Osteocyte (in vitro differentiated cells): Measurements from ENCODE around the gene TMPRSS9. TPM values are rescaled to one million over a fixed set of nuclear protein-coding genes. Genes with fewer than 3 reads are reported as not detected.

Source experiments
- DNase-seq: peaks from one replicate; pipeline ENCODE4 v3.0.0; 2021; ENCODE audit warnings: mixed read lengths; ENCODE audit not compliant: unreplicated experiment; ENCODE audit errors: extremely low spot score
- H3K27ac Mint-ChIP-seq: one replicate; pipeline ENCODE4 v1.8.0; 2021; ENCODE audit warnings: mild to moderate bottlenecking, mixed read lengths; ENCODE audit not compliant: unreplicated experiment
- H3K27me3 Mint-ChIP-seq: one replicate; pipeline ENCODE4 v1.8.0; 2021; ENCODE audit warnings: mixed read lengths; ENCODE audit not compliant: unreplicated experiment
- H3K36me3 Mint-ChIP-seq: one replicate; pipeline ENCODE4 v1.8.0; 2021; ENCODE audit warnings: mixed read lengths; ENCODE audit not compliant: unreplicated experiment
- H3K4me1 Mint-ChIP-seq: one replicate; pipeline ENCODE4 v1.8.0; 2021; ENCODE audit warnings: mixed read lengths; ENCODE audit not compliant: unreplicated experiment
- H3K4me3 Mint-ChIP-seq: one replicate; pipeline ENCODE4 v1.8.0; 2021; ENCODE audit warnings: mild to moderate bottlenecking, moderate library complexity, mixed read lengths; ENCODE audit not compliant: unreplicated experiment
- H3K9me3 Mint-ChIP-seq: one replicate; pipeline ENCODE4 v1.8.0; 2021; ENCODE audit warnings: mixed read lengths; ENCODE audit not compliant: unreplicated experiment
- CTCF ChIP-seq: fragments of 200-600 bp; sonication (generic); IDR thresholded peaks from 2 replicates; pipeline ENCODE4 v1.5.0; 2021; ENCODE audit warnings: antibody characterized with exemption, mild to moderate bottlenecking, moderate library complexity
- total RNA-seq: library from RNA; stranded (reverse); gene quantifications from 2 replicates; pipeline ENCODE4 v1.2.1, GENCODE V29; 2021

TMPRSS9 gene
- total RNA-seq, 1 donor from 2014 or later, result 0.08 TPM

GRCh38 chr19:2424686-2425621 is 64.9 kb downstream of the TMPRSS9 start:
- H3K27ac Mint-ChIP-seq, result no peak overlapping the region
- H3K36me3 Mint-ChIP-seq, result no peaks in the 10 kb centered on the region
- TF ChIP-seq CTCF, result peak; percentile 47
- H3K4me3 Mint-ChIP-seq, result peak overlapping the region; percentile 92
- DNase-seq, result peak; percentile 93
- H3K4me1 Mint-ChIP-seq, result peaks cover 17% of the 10 kb centered on the region
- H3K9me3 Mint-ChIP-seq, result no peaks in the 10 kb centered on the region
- H3K27me3 Mint-ChIP-seq, result no peaks in the 10 kb centered on the region

GRCh38 chr19:2425622-2426581 is 65.8 kb downstream of the TMPRSS9 start:
- H3K36me3 Mint-ChIP-seq, result peaks cover 4% of the 10 kb centered on the region
- peak overlapping the region; percentile 92 for H3K4me3 Mint-ChIP-seq
- H3K27me3 Mint-ChIP-seq, result no peaks in the 10 kb centered on the region
- no peak for TF ChIP-seq CTCF
- no peaks in the 10 kb centered on the region for H3K9me3 Mint-ChIP-seq
- H3K4me1 Mint-ChIP-seq, result peaks cover 17% of the 10 kb centered on the region
- peak overlapping the region; percentile 77 for H3K27ac Mint-ChIP-seq
- DNase-seq, result no peak

GRCh38 chr19:2426611-2427428 is 66.8 kb downstream of the TMPRSS9 start:
- no peak for TF ChIP-seq CTCF
- DNase-seq, result no peak
- peak overlapping the region; percentile 92 for H3K4me3 Mint-ChIP-seq
- peaks cover 17% of the 10 kb centered on the region for H3K4me1 Mint-ChIP-seq
- H3K36me3 Mint-ChIP-seq, result peaks cover 6% of the 10 kb centered on the region
- H3K27me3 Mint-ChIP-seq, result no peaks in the 10 kb centered on the region
- no peaks in the 10 kb centered on the region for H3K9me3 Mint-ChIP-seq
- peak overlapping the region; percentile 98 for H3K27ac Mint-ChIP-seq

GRCh38 chr19:2427429-2428320 is 67.6 kb downstream of the TMPRSS9 start, which contains the start of gene TIMM13:
TIMM13 (minus strand) TSS chr19:2427586; CDS start chr19:2427533, 53 bp downstream.
- peak; percentile 99 for DNase-seq
- Mint-ChIP-seq H3K36me3 (peaks cover 6% of the 10 kb centered on the region), H3K4me1 (peaks cover 17% of the 10 kb centered on the region), H3K4me3 (peak within 1 kb of the TSS; percentile 92), H3K27me3 (no peaks in the 10 kb centered on the region), H3K9me3 (no peaks in the 10 kb centered on the region), H3K27ac (peak within 1 kb of the TSS; percentile 98)
- no peak for TF ChIP-seq CTCF
